Calu3 (cell line): ENCODE results near the gene ZBTB16. TPM values are rescaled to one million over a fixed set of nuclear protein-coding genes. Genes with fewer than 3 reads are reported as not detected.

ENCODE experiments used
- BruUV-seq: library from RNA; stranded (reverse); fragments of 400-500 nt; replicated peaks from 2 replicates; lab custom pipeline; 2021; lab: Mats Ljungman, UMichigan
- CTCF ChIA-PET: fragments of 300-600 bp; sonication (Branson Sonifier 250); formaldehyde crosslinking; loops from one replicate; lab custom pipeline; 2022; ENCODE audit warnings: antibody characterized with exemption; lab: Charles Lee
- DNase-seq: peaks from one replicate; pipeline ENCODE4 v3.0.0; 2022
- H3K27ac Mint-ChIP-seq: one replicate; pipeline ENCODE4 v1.8.0; 2022; ENCODE audit warnings: mixed read lengths; ENCODE audit not compliant: unreplicated experiment
- H3K27me3 Mint-ChIP-seq: one replicate; pipeline ENCODE4 v1.8.0; 2022; ENCODE audit warnings: mixed read lengths; ENCODE audit not compliant: unreplicated experiment
- H3K36me3 Mint-ChIP-seq: one replicate; pipeline ENCODE4 v1.8.0; 2022; ENCODE audit warnings: mild to moderate bottlenecking, moderate library complexity, mixed read lengths; ENCODE audit not compliant: insufficient read depth, unreplicated experiment
- H3K4me1 Mint-ChIP-seq: one replicate; pipeline ENCODE4 v1.8.0; 2022; ENCODE audit warnings: mild to moderate bottlenecking, low read depth, mixed read lengths; ENCODE audit not compliant: unreplicated experiment
- H3K4me3 Mint-ChIP-seq: one replicate; pipeline ENCODE4 v1.8.0; 2022; ENCODE audit warnings: mild to moderate bottlenecking, low read depth, moderate library complexity, mixed read lengths; ENCODE audit not compliant: unreplicated experiment
- H3K9me3 Mint-ChIP-seq: one replicate; pipeline ENCODE4 v1.8.0; 2022; ENCODE audit warnings: low read depth, mixed read lengths; ENCODE audit not compliant: unreplicated experiment
- CTCF ChIP-seq: fragments of 200-600 bp; IDR thresholded peaks from one replicate; pipeline ENCODE4 v1.8.0; 2022; ENCODE audit warnings: antibody characterized with exemption; ENCODE audit not compliant: unreplicated experiment
- intact Hi-C: fragments of 100-400 bp; cut with micrococcal nuclease; formaldehyde crosslinking; loops from one replicate; pipeline ENCODE4 v1.10.0; 2022; ENCODE audit not compliant: unreplicated experiment
- total RNA-seq: library from RNA; stranded (reverse); gene quantifications from 2 replicates; pipeline ENCODE4 v1.2.3, GENCODE V29; 2022

Gene ZBTB16
- total RNA-seq, 1 experiment from 2014 or later = not detected

GRCh38 chr11:114092953-114093352, 33.4 kb downstream of the ZBTB16 start:
- Mint-ChIP-seq H3K9me3 (no peaks in the 10 kb centered on the region), H3K4me1 (no peaks in the 10 kb centered on the region), H3K27me3 (peaks cover 75% of the 10 kb centered on the region), H3K27ac (no peak overlapping the region), H3K36me3 (no peaks in the 10 kb centered on the region), H3K4me3 (no peak overlapping the region)
- intact Hi-C loops = no loop called here
- no TSS peak for BruUV-seq
- DNase-seq = no peak
- CTCF ChIA-PET = no interaction called here
- no peak for TF ChIP-seq CTCF

- no peaks in the 10 kb centered on the region for H3K9me3 Mint-ChIP-seq
- no peak overlapping the region for H3K27ac Mint-ChIP-seq
- H3K4me3 Mint-ChIP-seq = no peak overlapping the region
- intact Hi-C loops = no loop called here
- BruUV-seq = no TSS peak
- DNase-seq = no peak
- TF ChIP-seq CTCF = no peak
- peaks cover 75% of the 10 kb centered on the region for H3K27me3 Mint-ChIP-seq
- CTCF ChIA-PET = no interaction called here
- H3K4me1 Mint-ChIP-seq = no peaks in the 10 kb centered on the region
- no peaks in the 10 kb centered on the region for H3K36me3 Mint-ChIP-seq
Observed at GRCh38 chr11:114094516-114094915, 35.0 kb downstream of the ZBTB16 start.

- H3K27me3 Mint-ChIP-seq = peaks cover 84% of the 10 kb centered on the region
- no peak for TF ChIP-seq CTCF
- no peak overlapping the region for H3K4me3 Mint-ChIP-seq
- H3K36me3 Mint-ChIP-seq = no peaks in the 10 kb centered on the region
- CTCF ChIA-PET = no interaction called here
- H3K9me3 Mint-ChIP-seq = no peaks in the 10 kb centered on the region
- H3K27ac Mint-ChIP-seq = no peak overlapping the region
- intact Hi-C loops = no loop called here
- no peaks in the 10 kb centered on the region for H3K4me1 Mint-ChIP-seq
- no peak for DNase-seq
- BruUV-seq = no TSS peak
Observed at GRCh38 chr11:114095899-114096298, 36.4 kb downstream of the ZBTB16 start.

DNA sequence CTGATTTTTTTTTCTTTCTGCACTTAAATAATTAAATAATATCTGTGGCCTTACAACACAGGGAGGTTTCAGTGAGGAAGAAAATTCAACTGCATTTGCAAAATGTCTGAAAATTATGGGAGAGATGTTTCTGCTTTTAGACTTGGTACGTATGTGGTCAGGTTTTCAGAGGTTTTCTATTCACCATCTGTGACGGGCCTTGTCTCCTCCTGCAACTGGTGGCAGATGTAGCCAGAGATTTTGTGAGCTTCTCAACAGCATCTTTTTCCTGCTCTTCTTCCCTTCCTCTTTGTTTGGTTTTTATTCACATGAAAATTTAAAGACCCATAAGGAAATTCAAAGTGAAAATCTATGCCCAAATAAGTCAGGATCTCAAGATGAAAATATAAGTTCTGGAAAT, 38.3 kb downstream of the ZBTB16 start:
- TF ChIP-seq CTCF = no peak
- Mint-ChIP-seq H3K9me3 (no peaks in the 10 kb centered on the region), H3K27ac (no peak overlapping the region), H3K4me3 (no peak overlapping the region), H3K36me3 (no peaks in the 10 kb centered on the region), H3K27me3 (peaks cover 77% of the 10 kb centered on the region), H3K4me1 (no peaks in the 10 kb centered on the region)
- CTCF ChIA-PET = no interaction called here
- intact Hi-C loops = no loop called here
- no peak for DNase-seq
- BruUV-seq = no TSS peak
